ENCODE measurements around the gene TRAF2. TPM values are rescaled to one million over a fixed set of nuclear protein-coding genes. Genes with fewer than 3 reads are reported as not detected.

The TRAF2 gene
- total and polyA plus RNA-seq, 2 of the 8 experiments (the other 6 are each of a cell fraction or from before 2014, with no cell fraction given): 26.9 to 50.2 TPM

- no peaks in the 10 kb centered on the region for H3K4me1 ChIP-seq (replicated peaks in 1 of 4; ENCODE audit: control insufficient read depth in 3 of 4, insufficient read depth in 4 of 4, low read length in 3 of 4)
- no peaks in the 10 kb centered on the region for H3K23me2 ChIP-seq (ENCODE audit: low read depth, low read length)
- H3K79me2 ChIP-seq (ENCODE audit: control insufficient read depth in 1 of 2, insufficient read depth in 2 of 2, low read length in 2 of 2): no peaks in the 10 kb centered on the region
- H2BK15ac ChIP-seq (ENCODE audit: low read length): no peak overlapping the region
- H3K9me3 ChIP-seq (ENCODE audit: insufficient read depth in 2 of 2, low read depth in 1 of 2, low read length in 1 of 2): no peaks in the 10 kb centered on the region
- no peak overlapping the region for H3K4ac ChIP-seq (replicated peaks; ENCODE audit: insufficient read length, low read depth, low read length)
- no peak overlapping the region for H4K5ac ChIP-seq (ENCODE audit: insufficient read length, low read depth, low read length)
- H3K23ac ChIP-seq (ENCODE audit: insufficient read length): no peak overlapping the region
- no peak overlapping the region for H4K8ac ChIP-seq (ENCODE audit: extremely low read depth, insufficient read depth, low read length)
- no peak overlapping the region for H3K4me2 ChIP-seq (ENCODE audit: insufficient read depth in 1 of 2, low read depth in 2 of 2, low read length in 2 of 2)
- no peak overlapping the region for H3K18ac ChIP-seq (ENCODE audit: extremely low read depth, low read length)
- WGBS, 2 experiments (ENCODE audit: extremely low coverage in 1 of 2, insufficient coverage in 1 of 2, insufficient read length in 1 of 2, insufficient replicate concordance in 2 of 2, low coverage in 1 of 2, low lambda C conversion rate in 2 of 2, missing lambda C conversion rate in 1 of 2): 97% methylated on average over 8 of the region's 10 CpGs; no CpG with 5 or more reads in 1 of the 2 experiments
- H2BK20ac ChIP-seq (ENCODE audit: low read length): no peak overlapping the region
- peaks cover 20 to 39% (median 37%) of the 10 kb centered on the region in 4 experiments for H3K36me3 ChIP-seq (ENCODE audit: control insufficient read depth in 2 of 4, insufficient read depth in 4 of 4, low read length in 3 of 4)
- H2BK120ac ChIP-seq (replicated peaks; ENCODE audit: low read depth, low read length): no peak overlapping the region
- no peak overlapping the region for H2BK5ac ChIP-seq (ENCODE audit: low read depth, low read length)
- H2BK12ac ChIP-seq (ENCODE audit: low read depth, low read length): no peak overlapping the region
- no peak overlapping the region for H3K14ac ChIP-seq (ENCODE audit: insufficient read length)
- H4K20me1 ChIP-seq (replicated peaks in 1 of 2; ENCODE audit: control insufficient read depth in 1 of 2, insufficient read depth in 2 of 2, low read length in 2 of 2): peaks cover 0 to 4% of the 10 kb centered on the region in 2 experiments
- no peaks in the 10 kb centered on the region for H3K27me3 ChIP-seq (replicated peaks in 1 of 4; ENCODE audit: control insufficient read depth in 3 of 4, extremely low read depth in 1 of 4, insufficient read depth in 3 of 4, low read length in 3 of 4)
- FAIRE-seq (no peak), DNase-seq (ENCODE audit: low read depth in 1 of 2, low spot score in 2 of 2) (no peak)
- POLR2A ChIA-PET (ENCODE audit: partially characterized antibody): no interaction called here
- CTCF ChIA-PET (ENCODE audit: partially characterized antibody): interaction anchor here (0.6 to 0.8 kb wide), 3 partner anchors 10 to 125 kb away, joined by 3 to 4 read pairs (median 3); no protein-coding TSS in a partner anchor
- no peak overlapping the region for H2AK5ac ChIP-seq (ENCODE audit: low read depth, low read length)
- H4K91ac ChIP-seq (replicated peaks; ENCODE audit: insufficient read length, low read length): no peak overlapping the region
- no peak overlapping the region for H3K27ac ChIP-seq (ENCODE audit: low read depth, low read length)
- H3K56ac ChIP-seq (replicated peaks; ENCODE audit: insufficient read length, low read depth, low read length): no peak overlapping the region
- no peak overlapping the region for H3K9ac ChIP-seq (replicated peaks in 1 of 4; ENCODE audit: extremely low read depth in 1 of 4, low read depth in 3 of 4, low read length in 3 of 4)
- H2AFZ ChIP-seq (ENCODE audit: low read length): no peak overlapping the region
- no peak overlapping the region for H3K4me3 ChIP-seq (ENCODE audit: extremely low read depth in 1 of 4, insufficient read depth in 2 of 4, low read depth in 3 of 4, low read length in 4 of 4)
- H3K79me1 ChIP-seq (ENCODE audit: low read depth, low read length): peaks cover 5% of the 10 kb centered on the region; the same call in 1 of the 2 replicates
- TF ChIP-seq SP2 (IDR thresholded peaks at IDR 0.05; ENCODE audit: low read length) (no peak), MAX (IDR thresholded peaks at IDR 0.05) (no peak), CBX8 (IDR thresholded peaks at IDR 0.05; ENCODE audit: borderline replicate concordance, low read depth, low read length) (no peak), ZNF274 (IDR thresholded peaks at IDR 0.05; ENCODE audit: borderline replicate concordance, extremely low read depth, low read length) (no peak), CHD1 (IDR thresholded peaks at IDR 0.05; ENCODE audit: low read depth, low read length) (no peak), SRF (IDR thresholded peaks at IDR 0.05; ENCODE audit: low read depth, low read length) (no peak), RFX5 (IDR thresholded peaks at IDR 0.05; ENCODE audit: borderline replicate concordance, low read depth, low read length) (no peak), TCF12 (IDR thresholded peaks at IDR 0.05; ENCODE audit: low read depth, low read length) (no peak), TBP (IDR thresholded peaks at IDR 0.05; ENCODE audit: low read depth, low read length) (no peak), MAFK (IDR thresholded peaks at IDR 0.05; ENCODE audit: low read depth, low read length) (no peak)
Observed at GRCh38 chr9:136921718-136922117, 35.4 kb downstream of the TRAF2 start.

Measured in H1 (cell line).